Heart left ventricle (tissue), 13 donors: Measurements from ENCODE around the gene MICA.

Experiments
- POLR2A ChIP-seq, 2 donors: fragments of 450-650 bp; IDR thresholded peaks; one replicate each; pipeline ENCODE4 v1.6.1; 2017; ENCODE audit warnings: antibody characterized with exemption in 2 of 2, mild to moderate bottlenecking in 2 of 2, moderate library complexity in 2 of 2
- TF ChIP-seq, protein P1 (sequence below), 12 donors: fragments of 200-600 bp; sonication (generic) in 4 of 12; IDR thresholded peaks; one replicate each; pipeline versions ENCODE4 v1.5.0 to v1.8.0; 2018 to 2022; ENCODE audit warnings: antibody characterized with exemption in 12 of 12, mild to moderate bottlenecking in 5 of 12
- donor health status: ischemic (EF 13 %, LVEDD 7.1; RV severe dilation, severe dysfunction).
- donor health status: DM: no; HTN: yes; CAD: no.
- donor health status: DM: no; HTN: no; CAD: no.
- donor health status: ischemic (EF 25% LVEDD 6.9; RV normal size, moderate dysfunction).
- donor health status: ischemic (EF 25% LVEDD 5.7; RV mildly dilated, moderate dysfunction).
- donor health status: ischemic (EF 35%, LVEDD 5.7; RV mildly dilated, moderate dysfunction).
- donor health status: nonischemic (EF 11% LVEDD 7.7; RV severe dilation, severe dysfunction).
- donor health status: DM: yes; HTN: yes; CAD: no.
- donor health status: PGD.
- donor health status: ischemic (EF 29% LVEDD 5.4; RV normal size, mild dysfunction).
- donor health status: nonischemic (EF 23%, LVEDD 6.1; RV moderate dilation, normal function).

DNA sequence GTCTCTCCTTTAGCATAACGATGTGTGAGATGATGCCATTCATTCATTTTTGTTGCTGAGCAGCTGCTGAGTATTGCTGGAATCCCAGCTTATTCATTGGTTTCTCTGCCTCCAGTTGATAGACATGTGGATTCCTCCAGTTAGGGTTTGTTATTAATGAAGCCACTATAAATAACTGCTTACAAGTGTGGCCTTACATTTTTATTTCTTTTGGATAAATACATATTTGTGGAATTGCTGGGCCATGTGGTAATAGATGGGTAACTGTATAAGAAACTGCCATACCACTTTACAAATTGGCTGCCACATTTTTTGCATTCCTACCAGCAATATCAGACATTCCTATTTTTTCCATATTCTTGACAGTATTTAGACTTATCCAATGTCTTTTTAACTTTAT, 43.8 kb upstream of the MICA start:
- TF ChIP-seq POLR2A (IDR thresholded peaks at IDR 0.05): no peak
- TF ChIP-seq, protein P1, sequence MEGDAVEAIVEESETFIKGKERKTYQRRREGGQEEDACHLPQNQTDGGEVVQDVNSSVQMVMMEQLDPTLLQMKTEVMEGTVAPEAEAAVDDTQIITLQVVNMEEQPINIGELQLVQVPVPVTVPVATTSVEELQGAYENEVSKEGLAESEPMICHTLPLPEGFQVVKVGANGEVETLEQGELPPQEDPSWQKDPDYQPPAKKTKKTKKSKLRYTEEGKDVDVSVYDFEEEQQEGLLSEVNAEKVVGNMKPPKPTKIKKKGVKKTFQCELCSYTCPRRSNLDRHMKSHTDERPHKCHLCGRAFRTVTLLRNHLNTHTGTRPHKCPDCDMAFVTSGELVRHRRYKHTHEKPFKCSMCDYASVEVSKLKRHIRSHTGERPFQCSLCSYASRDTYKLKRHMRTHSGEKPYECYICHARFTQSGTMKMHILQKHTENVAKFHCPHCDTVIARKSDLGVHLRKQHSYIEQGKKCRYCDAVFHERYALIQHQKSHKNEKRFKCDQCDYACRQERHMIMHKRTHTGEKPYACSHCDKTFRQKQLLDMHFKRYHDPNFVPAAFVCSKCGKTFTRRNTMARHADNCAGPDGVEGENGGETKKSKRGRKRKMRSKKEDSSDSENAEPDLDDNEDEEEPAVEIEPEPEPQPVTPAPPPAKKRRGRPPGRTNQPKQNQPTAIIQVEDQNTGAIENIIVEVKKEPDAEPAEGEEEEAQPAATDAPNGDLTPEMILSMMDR (IDR thresholded peaks at IDR 0.05): no peak
